IMR-90 (cell line): ENCODE data around the gene MRTFA. TPM values are rescaled to one million over a fixed set of nuclear protein-coding genes. Genes with fewer than 3 reads are reported as not detected.

Experiments
- ATAC-seq: fragments of 200-7000 bp; cut with Tn5 transposase; 2 replicates; pipeline ENCODE4 v1.9.1; 2020; ENCODE audit warnings: low read depth, mild to moderate bottlenecking, moderate library complexity
- BruUV-seq: library from RNA; stranded (reverse); fragments of 400-500 nt; replicated peaks from 2 replicates; lab custom pipeline; 2021; lab: Mats Ljungman, UMichigan
- CTCF ChIA-PET: fragments of 300-600 bp; formaldehyde crosslinking; extraction: SDS; loops from one replicate; lab custom pipeline; 2021; ENCODE audit warnings: antibody characterized with exemption; lab: Yijun Ruan, JAX
- POLR2A ChIA-PET: fragments of 300-600 bp; sonication (Branson Sonifier 250); formaldehyde crosslinking; loops from one replicate; lab custom pipeline; 2022; ENCODE audit warnings: antibody characterized with exemption; ENCODE audit not compliant: unreplicated experiment; lab: Charles Lee
- DNase-seq: peaks from one replicate; pipeline ENCODE4 v3.0.0; 2013
- H2AFZ ChIP-seq: replicated peaks from 2 replicates; pipeline ENCODE3; 2013; ENCODE audit warnings: low read length, mild to moderate bottlenecking; ENCODE audit not compliant: poor library complexity
- H2AK5ac ChIP-seq: 2 replicates; pipeline ENCODE4 v1.6.1; 2013; ENCODE audit warnings: low read depth, low read length, inconsistent platforms
- H2AK9ac ChIP-seq: replicated peaks from 2 replicates; pipeline ENCODE3; 2013; ENCODE audit warnings: mild to moderate bottlenecking, low read depth, low read length, moderate library complexity; ENCODE audit not compliant: poor library complexity
- H2BK120ac ChIP-seq: 2 replicates; pipeline ENCODE4 v1.6.1; 2013; ENCODE audit warnings: low read depth, low read length, inconsistent platforms
- H2BK15ac ChIP-seq: 3 replicates; pipeline ENCODE4 v1.6.1; 2013; ENCODE audit warnings: low read depth, low read length, inconsistent platforms
- H2BK20ac ChIP-seq: 2 replicates; pipeline ENCODE4 v1.6.1; 2013; ENCODE audit warnings: low read depth, mild to moderate bottlenecking, inconsistent platforms, low read length, moderate library complexity
- H2BK5ac ChIP-seq: 2 replicates; pipeline ENCODE4 v1.6.1; 2013; ENCODE audit warnings: mild to moderate bottlenecking, low read depth, low read length, inconsistent platforms; ENCODE audit not compliant: poor library complexity, severe bottlenecking
- H3K14ac ChIP-seq: replicated peaks from 2 replicates; pipeline ENCODE4 v1.6.1; 2013; ENCODE audit warnings: low read depth, low read length, inconsistent platforms
- H3K18ac ChIP-seq: 2 replicates; pipeline ENCODE4 v1.6.1; 2013; ENCODE audit warnings: low read depth, low read length, control low read depth
- H3K23ac ChIP-seq: 2 replicates; pipeline ENCODE4 v1.6.1; 2013; ENCODE audit warnings: low read depth, low read length, inconsistent platforms
- H3K27ac ChIP-seq: 2 replicates; pipeline ENCODE4 v1.5.1; 2013; ENCODE audit warnings: mild to moderate bottlenecking, control low read depth, low read length; ENCODE audit not compliant: insufficient read depth
- H3K27me3 ChIP-seq: 2 replicates; pipeline ENCODE4 v1.6.1; 2013; ENCODE audit warnings: low read length; ENCODE audit not compliant: control insufficient read depth, insufficient read depth
- H3K36me3 ChIP-seq: 2 replicates; pipeline ENCODE4 v1.6.1; 2013; ENCODE audit warnings: low read length, mixed read lengths; ENCODE audit not compliant: control insufficient read depth, insufficient read depth
- H3K4ac ChIP-seq: 2 replicates; pipeline ENCODE4 v1.6.1; 2013; ENCODE audit warnings: low read depth, low read length, inconsistent platforms
- H3K4me1 ChIP-seq: 2 replicates; pipeline ENCODE4 v1.6.1; 2013; ENCODE audit warnings: low read length, mixed read lengths; ENCODE audit not compliant: control insufficient read depth, insufficient read depth
- H3K4me2 ChIP-seq: 2 replicates; pipeline ENCODE4 v1.6.1; 2013; ENCODE audit warnings: low read depth, mild to moderate bottlenecking, control low read depth, low read length, moderate library complexity
- H3K4me3 ChIP-seq: 2 replicates; pipeline ENCODE4 v1.5.1; 2013; ENCODE audit warnings: low read depth, mild to moderate bottlenecking, control low read depth, low read length, moderate library complexity; ENCODE audit not compliant: insufficient read depth
- H3K56ac ChIP-seq: 2 replicates; pipeline ENCODE4 v1.6.1; 2013; ENCODE audit warnings: low read length, inconsistent platforms; ENCODE audit not compliant: insufficient read depth; ENCODE audit errors: extremely low read depth
- H3K79me1 ChIP-seq, 2 experiments: 2 replicates each; pipeline ENCODE4 v1.6.1; 2013; ENCODE audit warnings: low read length in 2 of 2, inconsistent platforms in 1 of 2, low read depth in 1 of 2
- H3K9ac ChIP-seq: 2 replicates; pipeline ENCODE4 v1.6.1; 2013; ENCODE audit warnings: low read depth, low read length, control low read depth
- H3K9me1 ChIP-seq: 2 replicates; pipeline ENCODE4 v1.6.1; 2013; ENCODE audit warnings: low read length, inconsistent platforms; ENCODE audit not compliant: insufficient read depth
- H3K9me3 ChIP-seq: 2 replicates; pipeline ENCODE4 v1.6.1; 2013; ENCODE audit warnings: low read length; ENCODE audit not compliant: control insufficient read depth, insufficient read depth
- H4K20me1 ChIP-seq: 2 replicates; pipeline ENCODE4 v1.6.1; 2013; ENCODE audit warnings: low read length, inconsistent platforms; ENCODE audit not compliant: insufficient read depth
- H4K5ac ChIP-seq: 2 replicates; pipeline ENCODE4 v1.6.1; 2013; ENCODE audit warnings: mild to moderate bottlenecking, low read depth, low read length, control low read depth
- H4K8ac ChIP-seq, 2 experiments: 2 replicates each; pipeline ENCODE4 v1.6.1; 2013; ENCODE audit warnings: low read depth in 2 of 2, low read length in 2 of 2, control low read depth in 1 of 2, inconsistent platforms in 1 of 2
- H4K91ac ChIP-seq: 2 replicates; pipeline ENCODE4 v1.6.1; 2013; ENCODE audit warnings: low read depth, low read length, inconsistent platforms; ENCODE audit not compliant: insufficient read depth
- BHLHE40 ChIP-seq: fragments of 150-350 bp; IDR thresholded peaks from 2 replicates; pipeline ENCODE4 v1.6.1; 2016; ENCODE audit warnings: mild to moderate bottlenecking, low read depth, low read length
- CEBPB ChIP-seq: IDR thresholded peaks from 2 replicates; pipeline ENCODE4 v1.6.1; 2012; ENCODE audit warnings: low read depth, low read length, improper control_type of control experiment
- CHD1 ChIP-seq: IDR thresholded peaks from 2 replicates; pipeline ENCODE4 v1.6.1; 2012; ENCODE audit warnings: low read depth, low read length, improper control_type of control experiment
- CTCF ChIP-seq: conservative IDR thresholded peaks from 2 replicates; pipeline ENCODE4 v1.5.1; 2012; ENCODE audit warnings: mild to moderate bottlenecking, low read depth, low read length, improper control_type of control experiment
- ELK1 ChIP-seq: fragments of 150-350 bp; IDR thresholded peaks from 2 replicates; pipeline ENCODE4 v1.6.1; 2016; ENCODE audit warnings: low read depth, mild to moderate bottlenecking, low read length, moderate library complexity, borderline replicate concordance
- FOS ChIP-seq: fragments of 150-350 bp; IDR thresholded peaks from 2 replicates; pipeline ENCODE4 v1.6.1; 2016; ENCODE audit warnings: low read depth, low read length
- MAFK ChIP-seq: IDR thresholded peaks from 2 replicates; pipeline ENCODE4 v1.6.1; 2012; ENCODE audit warnings: low read depth, low read length, improper control_type of control experiment
- MAZ ChIP-seq: IDR thresholded peaks from 2 replicates; pipeline ENCODE4 v1.6.1; 2012; ENCODE audit warnings: low read depth, mild to moderate bottlenecking, low read length, improper control_type of control experiment, moderate library complexity, borderline replicate concordance
- MXI1 ChIP-seq: IDR thresholded peaks from 2 replicates; pipeline ENCODE4 v1.6.1; 2012; ENCODE audit warnings: low read depth, mild to moderate bottlenecking, low read length, moderate library complexity, borderline replicate concordance
- NFE2L2 ChIP-seq: fragments of 150-350 bp; IDR thresholded peaks from 2 replicates; pipeline ENCODE4 v1.6.1; 2016; ENCODE audit warnings: low read depth, mild to moderate bottlenecking, low read length
- POLR2A ChIP-seq: IDR thresholded peaks from 2 replicates; pipeline ENCODE4 v1.6.1; 2012; ENCODE audit warnings: mild to moderate bottlenecking, low read depth, low read length
- RAD21 ChIP-seq: IDR thresholded peaks from 2 replicates; pipeline ENCODE4 v1.6.1; 2012; ENCODE audit warnings: low read length, improper control_type of control experiment
- RCOR1 ChIP-seq: IDR thresholded peaks from 2 replicates; pipeline ENCODE4 v1.6.1; 2012; ENCODE audit warnings: mild to moderate bottlenecking, low read length, improper control_type of control experiment; ENCODE audit not compliant: insufficient replicate concordance
- RFX5 ChIP-seq: IDR thresholded peaks from 2 replicates; pipeline ENCODE4 v1.8.0; 2012; ENCODE audit warnings: low read depth, mild to moderate bottlenecking, low read length, moderate library complexity
- SMC3 ChIP-seq: fragments of 150-350 bp; IDR thresholded peaks from 2 replicates; pipeline ENCODE4 v1.6.1; 2016; ENCODE audit warnings: low read depth, mild to moderate bottlenecking, antibody characterized with exemption, low read length, moderate library complexity
- USF2 ChIP-seq: fragments of 150-350 bp; IDR thresholded peaks from 2 replicates; pipeline ENCODE4 v1.6.1; 2017; ENCODE audit warnings: mild to moderate bottlenecking, antibody characterized with exemption, low read length, low read depth
- WGBS, 2 experiments: methylation state at CpG; one replicate each; pipeline versions ENCODE4 v1.1.5 to v1.1.7; 2013; ENCODE audit warnings: missing lambda C conversion rate in 2 of 2; ENCODE audit not compliant: insufficient read length in 1 of 2; ENCODE audit errors: extremely low coverage in 2 of 2; 5-methylcytosine and 5-hydroxymethylcytosine counted together
- dilution Hi-C: fragments of 300-500 bp; cut with HindIII; formaldehyde crosslinking; loops from one replicate; pipeline ENCODE4 v1.14.3; 2018; ENCODE audit warnings: low sequenced_read_pairs; ENCODE audit not compliant: unreplicated experiment
- in situ Hi-C: fragments of 300-500 bp; cut with MboI; formaldehyde crosslinking; loops from 3 replicates; pipeline ENCODE4 v1.14.3; 2019; ENCODE audit warnings: low sequenced_read_pairs, inconsistent platforms, mixed read lengths
- intact Hi-C: fragments of 100-400 bp; cut with micrococcal nuclease; formaldehyde crosslinking; loops from 2 replicates; pipeline ENCODE4 v1.10.0; 2022
- polyA plus RNA-seq, 3 experiments: library from polyadenylated mRNA; depleted of rRNA; stranded (reverse); fragments of >200 nt; gene quantifications; 2 replicates each; pipeline ENCODE4 v1.2.3, GENCODE V29; 2012; ENCODE audit warnings: low replicate concordance in 1 of 3
- total RNA-seq: library from RNA; depleted of rRNA; stranded (reverse); fragments of >200 nt; gene quantifications from 2 replicates; pipeline ENCODE4 v1.2.3, GENCODE V29; 2012

MRTFA gene
- total and polyA plus RNA-seq, 2 of the 4 experiments (the other 2 are of a cell fraction) = 12.5 to 17.2 TPM

GRCh38 chr22:40411506-40411861 is 225.0 kb downstream of the MRTFA start:
- H3K4me3 ChIP-seq = no peak overlapping the region
- no peak overlapping the region for H3K18ac ChIP-seq
- H4K5ac ChIP-seq = no peak overlapping the region
- H3K9ac ChIP-seq = no peak overlapping the region
- peaks cover 65% of the 10 kb centered on the region for H3K36me3 ChIP-seq
- ATAC-seq (no peak), DNase-seq (no peak)
- peaks cover 34% of the 10 kb centered on the region for H4K20me1 ChIP-seq
- H3K27me3 ChIP-seq = no peaks in the 10 kb centered on the region
- H2AK9ac ChIP-seq = peak overlapping the region; percentile 9
- H3K4me2 ChIP-seq = no peak overlapping the region
- intact Hi-C loops = no loop called here
- H3K14ac ChIP-seq = no peak overlapping the region
- no peak overlapping the region for H2AK5ac ChIP-seq
- H4K91ac ChIP-seq = no peak overlapping the region
- H2BK5ac ChIP-seq = no peak overlapping the region
- no peaks in the 10 kb centered on the region for H3K9me3 ChIP-seq
- H3K9me1 ChIP-seq = peaks cover 13% of the 10 kb centered on the region; the same call in 1 of the 2 replicates
- in situ Hi-C loops = no loop called here
- no peak overlapping the region for H3K27ac ChIP-seq
- 100% methylated on average over 1 of the region's 7 CpGs; no CpG with 5 or more reads in 1 of the 2 experiments for WGBS, 2 experiments
- H2BK20ac ChIP-seq = no peak overlapping the region
- peaks cover 19 to 56% of the 10 kb centered on the region in 2 experiments for H3K79me1 ChIP-seq
- POLR2A ChIA-PET = no interaction called here
- H2BK15ac ChIP-seq = no peak overlapping the region
- H2BK120ac ChIP-seq = no peak overlapping the region
- CTCF ChIA-PET = no interaction called here
- no peak for TF ChIP-seq SMC3
- TF ChIP-seq CTCF = no peak
- TF ChIP-seq RFX5 = no peak
- no peak for TF ChIP-seq ELK1
- no peak for TF ChIP-seq RAD21
- no peak for TF ChIP-seq CEBPB
- no peak for TF ChIP-seq CHD1
- no peak for TF ChIP-seq NFE2L2
- no peak for TF ChIP-seq USF2
- TF ChIP-seq MXI1 = no peak
- TF ChIP-seq MAZ = no peak
- TF ChIP-seq RCOR1 = no peak
- no peak for TF ChIP-seq FOS
- no peak for TF ChIP-seq BHLHE40
- no peak for TF ChIP-seq POLR2A
- no peak for TF ChIP-seq MAFK
- dilution Hi-C loops = no loop called here
- H3K23ac ChIP-seq = no peak overlapping the region
- H3K4ac ChIP-seq = no peak overlapping the region
- no TSS peak for BruUV-seq
- no peak overlapping the region for H4K8ac ChIP-seq
- peaks cover 8% of the 10 kb centered on the region; the same call in 1 of the 2 replicates for H3K4me1 ChIP-seq
- no peak overlapping the region for H2AFZ ChIP-seq
- H3K56ac ChIP-seq = no peak overlapping the region
